SIG-M5 (cell line): Measurements from ENCODE around the gene SPPL3.

Experiments
- DNase-seq: peaks from one replicate; lab custom pipeline; 2025; lab: John Stamatoyannopoulos, UW

Gene SPPL3

DNA sequence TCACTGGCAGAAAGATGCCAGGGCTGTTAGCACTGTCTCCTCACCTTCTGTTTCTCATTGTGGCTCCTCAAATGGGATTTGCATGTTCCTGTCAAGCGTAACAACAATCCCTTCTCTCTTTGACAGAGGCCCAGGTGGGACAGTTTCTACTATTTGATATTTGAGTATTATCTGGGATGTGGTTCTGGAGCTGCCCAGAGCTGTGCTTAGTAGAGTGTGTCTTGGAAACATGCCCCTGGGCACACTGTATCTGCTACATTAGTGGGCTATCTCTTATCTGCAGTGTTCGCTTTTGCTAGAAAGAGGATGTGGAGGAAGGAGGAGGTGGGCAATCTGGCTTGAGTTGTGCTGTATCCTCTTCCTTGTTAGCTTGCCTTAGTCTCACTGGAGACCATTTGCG is 182.3 kb downstream of the SPPL3 start:
- DNase-seq, result no peak

DNA sequence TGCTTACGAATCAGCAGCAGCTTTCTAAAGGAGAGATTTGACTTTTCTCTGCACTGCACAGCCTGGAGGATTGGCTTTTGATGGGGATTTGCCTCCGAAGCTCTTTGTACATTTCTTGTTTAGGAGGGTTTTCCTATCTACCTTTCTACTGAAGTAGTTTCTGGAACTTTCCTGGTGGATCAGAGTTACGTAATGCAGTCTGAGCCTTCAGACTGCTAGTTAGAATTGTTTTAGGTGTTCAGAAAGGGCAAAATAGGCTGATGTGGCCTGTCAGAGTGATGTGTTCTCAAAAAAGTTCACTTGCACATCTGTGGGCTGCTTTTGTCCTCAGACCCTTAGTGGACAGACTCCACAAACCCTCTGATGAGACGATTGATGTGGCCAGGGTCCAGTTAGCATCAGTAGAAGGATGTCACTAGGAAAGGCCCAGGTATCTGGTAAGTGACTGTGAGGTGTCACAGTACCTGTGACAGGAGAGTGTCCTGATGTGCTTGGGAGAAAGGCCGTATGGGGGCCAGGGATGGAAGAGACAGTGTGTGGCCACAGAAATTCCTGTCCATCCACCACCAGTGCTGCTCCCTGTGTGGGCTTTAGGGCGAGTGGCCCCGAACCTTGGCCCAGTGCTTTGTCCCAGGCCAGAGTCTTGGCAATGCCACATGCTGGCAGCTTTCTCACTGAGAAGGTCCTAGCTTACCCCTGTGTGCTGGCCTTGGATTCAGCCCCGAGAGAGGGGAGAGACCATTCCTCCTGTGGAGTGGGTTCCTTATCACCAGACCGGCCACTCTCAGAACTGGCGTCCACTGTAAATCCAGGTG is 183.0 kb downstream of the SPPL3 start:
- no peak for DNase-seq

DNA sequence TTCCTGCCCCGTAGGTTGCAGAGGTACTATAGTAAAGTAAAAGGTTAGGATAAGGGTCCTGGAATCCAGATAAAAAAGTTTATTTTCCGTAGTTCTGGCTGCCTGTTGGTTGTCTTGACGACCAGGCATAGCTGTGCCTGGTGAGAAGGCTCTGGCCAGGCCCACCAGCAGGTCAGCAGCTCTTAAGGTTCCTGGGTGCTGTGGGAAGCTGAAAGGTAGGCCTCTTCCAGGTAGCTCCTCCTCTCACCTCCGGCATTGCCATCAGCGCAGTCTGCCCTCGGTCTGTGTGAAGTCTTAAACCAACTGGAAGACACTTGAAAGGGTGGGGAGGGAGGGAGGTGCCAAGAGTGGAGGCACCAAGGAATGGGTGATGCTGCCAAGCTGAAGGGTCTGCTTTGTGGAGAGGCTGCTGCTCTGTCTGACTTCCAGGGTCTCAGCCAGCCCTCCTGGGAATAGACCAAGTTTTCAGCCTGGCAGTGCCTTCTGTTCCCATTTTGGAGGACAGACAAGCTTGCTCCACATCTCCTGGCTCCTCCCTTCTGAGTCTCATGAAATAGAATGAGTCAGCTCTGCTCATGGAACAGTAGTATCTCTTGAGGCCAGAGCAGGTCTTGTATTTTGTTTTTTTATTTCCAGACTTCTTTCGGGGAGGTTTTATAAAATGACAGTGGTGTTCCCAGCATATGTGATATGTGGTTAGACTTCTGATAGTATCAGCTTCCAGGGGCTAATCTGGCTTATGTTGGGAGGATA is 183.7 kb downstream of the SPPL3 start:
- no peak for DNase-seq

DNA sequence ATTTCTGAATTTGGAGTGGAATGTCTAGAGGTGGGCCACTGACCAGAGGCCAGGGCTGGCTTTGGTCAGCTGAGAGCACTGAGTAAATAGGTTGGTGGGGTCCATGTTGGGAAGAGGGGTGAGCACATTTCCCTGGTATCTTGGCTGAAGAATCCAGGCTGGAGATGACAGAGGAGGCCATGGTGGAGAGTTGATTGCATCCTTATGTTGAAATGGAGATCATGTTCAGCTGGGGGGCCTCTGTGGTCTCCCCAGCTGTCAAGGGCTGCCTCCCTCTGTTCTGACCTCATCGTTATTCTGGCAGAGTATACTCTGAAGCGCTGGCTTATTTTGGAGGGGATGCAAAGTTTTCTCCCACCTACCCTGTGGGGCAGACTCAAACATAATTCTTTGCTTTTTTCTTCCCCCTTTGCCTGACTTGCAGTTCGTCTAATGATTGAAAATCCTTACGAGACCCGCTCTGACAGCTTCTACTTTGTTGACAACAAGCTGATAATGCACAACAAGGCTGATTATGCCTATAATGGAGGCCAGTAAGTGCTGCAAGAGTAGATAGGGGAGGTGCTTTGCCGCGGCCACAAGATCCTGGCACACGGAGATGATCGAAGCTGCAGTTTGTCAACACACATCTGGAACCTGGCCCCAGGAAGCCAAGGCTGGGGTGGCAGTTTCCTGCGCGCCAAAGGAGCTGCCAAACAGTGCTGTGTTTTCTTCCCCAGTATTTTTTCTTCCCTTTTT is 184.5 kb downstream of the SPPL3 start:
- no peak for DNase-seq

DNA sequence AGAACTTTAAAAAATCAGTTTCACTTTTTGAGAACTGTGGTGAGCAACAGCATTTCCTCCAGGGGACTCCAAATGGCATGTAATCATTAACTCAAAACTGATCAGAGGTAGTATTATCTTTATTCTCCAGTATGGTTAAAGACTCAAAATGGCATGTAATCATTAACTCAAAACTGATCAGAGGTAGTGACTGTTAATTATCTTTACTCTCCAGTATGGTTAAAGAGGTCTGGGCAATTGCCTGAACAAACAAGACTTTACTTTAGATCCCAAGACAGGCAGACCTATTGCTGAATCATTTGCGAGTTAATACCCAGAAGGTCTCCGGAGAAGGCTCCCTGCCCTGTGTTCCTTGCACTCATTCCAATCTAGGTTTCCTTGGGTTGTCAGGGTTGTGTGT is 185.1 kb downstream of the SPPL3 start:
- no peak for DNase-seq

DNA sequence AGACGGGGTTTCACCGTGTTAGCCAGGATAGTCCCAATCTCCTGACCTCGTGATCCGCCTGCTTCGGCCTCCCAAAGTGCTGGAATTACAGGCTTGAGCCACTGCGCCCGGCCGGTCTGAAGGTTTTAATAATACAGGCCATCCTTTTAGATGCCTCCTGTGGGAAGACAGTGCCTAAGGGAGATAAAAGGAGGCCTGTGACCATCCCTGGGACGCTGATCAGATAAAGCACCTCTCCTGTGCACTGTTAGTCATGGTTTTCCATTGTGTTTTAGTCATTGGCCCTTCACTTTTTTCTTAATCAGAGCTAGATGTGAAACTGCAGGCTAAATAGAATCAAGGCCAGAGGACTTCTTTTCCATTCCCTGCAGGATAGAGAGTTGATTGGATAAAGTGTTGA is 186.1 kb downstream of the SPPL3 start:
- no peak for DNase-seq

DNA sequence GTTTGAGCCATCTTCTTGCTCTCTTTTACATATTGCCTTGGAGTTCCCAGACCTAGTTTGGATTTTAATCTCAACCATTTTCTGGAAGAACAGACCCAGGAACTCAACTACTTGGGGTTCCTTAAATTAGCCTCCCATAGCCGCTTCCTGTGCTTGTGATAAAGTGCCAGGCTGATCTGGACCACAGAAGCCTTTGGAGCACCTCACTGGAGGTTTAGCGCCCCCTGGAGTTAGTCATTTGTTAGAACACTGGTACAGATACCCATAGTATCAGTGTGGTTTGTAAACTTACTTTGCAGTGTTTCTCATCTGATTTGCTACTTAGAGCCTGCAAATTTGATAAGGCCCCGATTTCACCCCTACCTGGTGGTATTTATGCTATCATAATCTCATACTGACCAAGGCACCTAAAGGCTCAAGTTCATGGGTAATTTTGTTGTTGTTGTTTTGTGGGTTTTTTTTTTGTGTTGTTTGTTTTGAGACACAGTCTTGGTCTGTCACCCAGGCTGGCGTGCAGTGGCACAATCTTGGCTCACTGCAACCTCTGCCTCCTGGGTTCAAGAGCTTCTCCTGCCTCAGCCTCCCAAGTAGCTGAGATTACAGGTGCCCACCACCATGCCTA is 190.2 kb downstream of the SPPL3 start:
- peak; percentile 14 for DNase-seq

DNA sequence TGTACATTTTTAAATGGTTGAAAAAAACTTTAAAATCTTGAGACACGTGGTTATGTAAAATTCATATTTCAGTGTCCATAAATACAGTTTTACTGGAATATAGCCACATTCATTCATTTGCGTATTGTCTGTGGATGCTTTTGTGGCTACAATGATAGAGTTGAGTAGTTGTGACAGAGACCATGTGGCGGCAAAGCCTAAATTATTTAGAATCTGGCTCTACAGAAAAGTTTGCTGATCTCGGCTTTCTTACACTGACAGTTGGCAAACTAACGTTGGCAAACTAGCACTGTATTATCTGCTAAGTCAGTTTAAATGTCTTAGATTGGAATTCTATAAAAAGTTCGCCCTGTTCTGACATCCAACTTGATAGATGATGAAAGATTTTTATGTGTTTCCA is 191.5 kb downstream of the SPPL3 start:
- no peak for DNase-seq
